Left cardiac atrium (tissue), 4 donors: ENCODE data around the gene S100P. TPM values are rescaled to one million over a fixed set of nuclear protein-coding genes. Genes with fewer than 3 reads are reported as not detected.
"Not testable (repeated sequence)": the region's sequence is repeated elsewhere in the genome, so short reads cannot be mapped to it uniquely, and the experiment has no call there.

Source experiments
- ATAC-seq, 2 donors: fragments of 200-7000 bp; cut with Tn5 transposase; one replicate each; pipeline ENCODE4 v1.9.1; 2020; ENCODE audit warnings: mild to moderate bottlenecking in 2 of 2, moderate library complexity in 2 of 2
- DNase-seq: peaks from one replicate; pipeline ENCODE4 v3.0.0-alpha.2; 2020
- intact Hi-C, 2 donors: fragments of 100-400 bp; cut with DNase I; formaldehyde crosslinking; loops; one replicate each; pipeline versions ENCODE4 v1.14.1 to v1.15.1; 2022 to 2023
- total RNA-seq, 2 donors: library from RNA; stranded (reverse); fragmentation: NEBNext Ultra II Directional; extraction: Animal tissue kit (Norgen Biotek cat#: 25700); gene quantifications; one replicate each; pipeline ENCODE4 v1.2.1, GENCODE V29; 2021
- donor health status: DM: no; HTN: yes; CAD: no.
- donor health status: DM: no; HTN: yes; CAD: no; lungs with severe emphysema.
- donor health status: DM: yes; HTN: yes; CAD: no.
- donor health status: Dilated cardiomyopathy.

S100P gene
- total RNA-seq, 2 donors from 2014 or later, result 0.38 to 1.9 TPM

- intact Hi-C loops, result loop anchor here in 1 of 2 donors (5.0 kb wide), 1 partner anchor 35 kb away; the partner anchor contains the start of gene MRFAP1L1
- ATAC-seq, result no peak
Observed at GRCh38 chr4:6672131-6672530, 21.5 kb upstream of the S100P start.

GRCh38 chr4:6672541-6673190 is 21.0 kb upstream of the S100P start:
- not testable (repeated sequence) for DNase-seq, ATAC-seq
- intact Hi-C loops, result loop anchor here in 1 of 2 donors (5.0 kb wide), 1 partner anchor 35 kb away; the partner anchor contains the start of gene MRFAP1L1

More at GRCh38 chr4:6672131-6672530, 21.5 kb upstream of the S100P start:
- no peak for DNase-seq

GRCh38 chr4:6673191-6673659 is 20.5 kb upstream of the S100P start:
- peak; percentile 27 to 33 for ATAC-seq
- intact Hi-C loops, result loop anchor here in 1 of 2 donors (5.0 kb wide), 1 partner anchor 34 kb away; the partner anchor contains the start of gene MRFAP1L1
- not testable (repeated sequence) for DNase-seq

DNA sequence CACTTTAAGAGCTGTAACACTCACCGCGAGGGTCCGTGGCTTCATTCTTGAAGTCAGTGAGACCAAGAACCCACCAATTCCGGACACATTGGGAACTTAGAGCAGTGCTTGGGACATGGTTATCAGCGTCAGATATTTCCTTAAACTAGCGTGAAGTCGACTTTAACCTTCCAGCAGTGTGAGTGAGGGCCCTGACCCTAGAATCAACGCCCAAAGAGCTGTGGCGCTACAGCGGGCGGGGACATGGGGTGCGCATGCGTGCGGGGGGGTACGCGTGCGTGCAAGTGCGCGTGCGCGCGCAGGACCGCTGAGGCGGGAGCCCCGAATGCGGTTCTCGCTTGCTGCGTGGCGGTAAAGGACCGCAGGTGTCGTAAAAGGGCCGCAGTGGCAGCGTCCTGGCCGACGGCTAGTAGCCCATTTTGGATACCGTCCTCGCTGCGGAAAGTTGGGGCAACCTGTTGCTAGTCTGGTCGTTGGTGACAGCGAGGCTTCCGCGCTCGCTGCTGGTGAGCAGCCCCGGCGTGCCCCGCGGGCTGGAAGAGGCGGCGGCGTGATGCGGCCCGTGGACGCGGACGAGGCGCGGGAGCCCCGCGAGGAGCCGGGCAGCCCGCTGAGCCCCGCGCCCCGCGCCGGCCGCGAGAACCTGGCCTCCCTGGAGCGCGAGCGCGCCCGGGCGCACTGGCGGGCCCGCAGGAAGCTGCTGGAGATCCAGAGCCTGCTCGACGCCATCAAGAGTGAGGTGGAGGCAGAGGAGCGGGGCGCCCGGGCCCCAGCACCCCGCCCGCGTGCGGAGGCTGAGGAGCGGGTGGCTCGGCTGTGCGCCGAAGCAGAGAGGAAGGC is 19.8 kb upstream of the S100P start:
- DNase-seq, result peak; percentile 94
- intact Hi-C loops, result loop anchor here in 1 of 2 donors (2.0 to 5.0 kb wide), 2 partner anchors 33 kb away; partner anchors contain the start of genes MRFAP1 and MRFAP1L1
- peak; percentile 93 to 95 for ATAC-seq

DNA sequence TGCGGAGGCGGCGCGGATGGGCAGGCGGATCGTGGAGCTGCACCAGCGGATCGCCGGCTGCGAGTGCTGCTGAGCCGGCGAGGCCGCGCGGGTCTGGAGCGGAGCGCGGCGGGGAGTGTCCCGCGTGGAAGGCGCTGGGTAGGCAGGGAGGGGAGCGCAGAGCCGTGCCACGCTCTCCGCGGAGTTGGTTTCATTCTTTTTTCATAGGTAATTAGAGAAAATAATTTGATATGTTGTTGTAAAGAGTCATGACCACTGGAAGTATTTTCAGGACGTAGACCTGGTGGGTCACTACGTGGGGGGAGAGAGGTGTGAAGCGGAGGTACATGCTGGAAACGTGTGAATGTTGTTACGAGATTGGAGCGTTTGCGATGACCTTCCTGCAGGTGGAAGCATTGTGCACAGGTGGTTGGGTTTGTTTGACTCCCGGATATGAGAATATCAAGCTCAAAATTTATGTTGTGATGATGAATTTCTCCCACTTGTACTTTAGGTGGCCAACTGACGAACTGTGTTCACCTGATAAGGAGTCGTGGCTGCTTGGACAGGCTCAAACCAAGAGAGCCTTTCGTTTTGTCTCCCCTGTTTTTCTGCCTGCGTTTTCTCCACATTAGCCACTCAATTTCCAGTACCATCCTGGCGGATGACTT is 19.1 kb upstream of the S100P start:
- DNase-seq (no peak), ATAC-seq (peak in 1 of 2 donors; percentile 28)
- intact Hi-C loops, result loop anchor here in 1 of 2 donors (2.0 to 5.0 kb wide), 2 partner anchors 33 to 34 kb away; partner anchors contain the start of genes MRFAP1 and MRFAP1L1

GRCh38 chr4:6676722-6677558 is 16.7 kb upstream of the S100P start:
- intact Hi-C loops, result no loop called here
- DNase-seq, result no peak
- no peak for ATAC-seq

GRCh38 chr4:6680372-6681034 is 13.2 kb upstream of the S100P start:
- intact Hi-C loops, result no loop called here
- ATAC-seq, result no peak
- DNase-seq, result no peak

- DNase-seq, result no peak
- intact Hi-C loops, result no loop called here
- no peak for ATAC-seq
Observed at GRCh38 chr4:6681191-6681590, 12.5 kb upstream of the S100P start.

DNA sequence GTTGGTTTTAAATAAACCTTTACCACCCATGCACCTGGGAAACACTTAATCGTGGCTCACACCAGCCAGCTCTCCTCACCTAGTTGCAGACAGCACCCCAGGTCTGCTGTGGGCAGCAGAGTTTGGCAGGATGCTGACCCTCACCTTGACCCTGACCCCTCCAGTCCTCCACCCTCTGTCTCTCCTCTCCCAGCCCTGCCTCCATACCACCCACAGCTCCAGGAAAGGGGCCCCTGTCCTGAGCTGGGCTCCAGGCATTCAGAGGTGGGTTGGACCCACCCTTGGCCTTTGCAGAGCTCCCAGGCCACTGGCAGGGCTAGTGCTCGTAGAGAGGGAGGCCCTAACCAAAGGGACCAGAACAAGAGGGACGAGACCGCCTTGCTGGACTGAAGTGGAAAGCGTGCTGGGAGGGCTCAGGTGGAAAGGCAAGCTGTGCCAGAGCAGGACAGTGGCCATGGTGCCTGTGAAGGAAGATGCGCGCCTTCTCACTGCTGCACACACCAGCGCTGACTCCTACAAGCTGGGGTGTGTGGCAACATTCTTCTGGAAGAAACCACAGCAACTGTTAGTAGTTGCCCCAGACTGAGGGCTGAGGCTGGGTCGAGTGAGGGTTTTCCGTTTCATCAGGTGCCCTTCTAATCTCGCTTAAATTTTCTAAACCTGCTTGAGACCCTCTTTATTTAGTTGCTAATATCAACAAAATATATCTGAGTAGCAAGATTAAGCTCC is 10.7 kb upstream of the S100P start:
- ATAC-seq, result no peak
- intact Hi-C loops, result no loop called here
- no peak for DNase-seq

DNA sequence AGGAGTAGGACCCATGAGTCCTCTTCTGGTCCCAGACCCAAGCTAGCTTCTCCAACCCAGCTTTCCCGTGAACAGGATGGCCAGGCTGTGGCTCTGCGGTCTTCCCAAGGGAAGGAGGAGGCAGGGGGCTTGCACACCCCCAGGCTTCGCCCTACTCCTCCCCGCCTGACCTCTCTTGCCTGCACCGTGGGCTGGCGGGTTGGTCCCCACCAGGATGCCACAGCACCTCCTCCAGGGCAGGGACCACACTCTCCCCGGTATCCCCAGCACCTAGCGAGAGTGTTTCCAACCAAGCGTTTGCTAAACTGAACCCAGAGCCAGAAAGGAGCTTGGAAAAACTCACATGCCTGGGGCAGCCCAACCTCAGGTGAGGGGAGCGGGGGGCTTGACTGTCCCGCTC is 9.0 kb upstream of the S100P start:
- ATAC-seq, result no peak
- intact Hi-C loops, result no loop called here
- no peak for DNase-seq

DNA sequence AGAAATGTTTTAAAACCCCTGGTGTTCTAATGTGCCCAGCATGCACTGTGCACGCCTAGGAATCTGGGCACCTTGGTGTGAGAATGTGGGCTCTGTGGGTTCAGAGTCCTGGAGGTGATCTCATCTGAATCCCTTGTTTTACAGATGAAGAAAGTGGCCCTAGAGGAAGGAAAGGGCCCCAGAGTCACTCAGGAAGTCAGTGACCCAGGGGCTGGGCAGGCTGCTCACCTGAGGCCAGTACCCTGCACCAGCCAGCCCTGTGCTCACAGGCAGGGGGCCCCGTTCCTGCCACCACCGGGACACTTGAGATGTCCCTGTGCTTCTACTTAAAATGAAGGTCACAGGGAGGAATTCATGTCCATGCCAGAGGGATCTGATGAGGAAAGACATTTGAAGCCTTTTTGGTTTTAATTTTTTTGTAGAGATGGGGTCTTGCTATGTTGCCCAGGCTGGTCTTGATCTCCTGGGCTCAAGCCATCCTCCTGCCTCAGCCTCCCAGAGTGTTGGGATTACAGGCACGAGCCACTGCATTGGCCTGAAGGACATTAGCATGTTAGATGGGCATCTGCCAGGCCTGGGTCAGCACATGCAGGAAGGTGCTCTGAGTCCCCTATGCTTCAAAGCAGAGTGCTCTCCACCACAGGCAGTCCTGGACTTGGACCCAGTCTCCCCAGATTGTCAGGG is 7.4 kb upstream of the S100P start:
- intact Hi-C loops, result no loop called here
- DNase-seq, result no peak
- no peak for ATAC-seq

- intact Hi-C loops, result no loop called here
Observed at GRCh38 chr4:6687947-6688878, 5.5 kb upstream of the S100P start.

DNA sequence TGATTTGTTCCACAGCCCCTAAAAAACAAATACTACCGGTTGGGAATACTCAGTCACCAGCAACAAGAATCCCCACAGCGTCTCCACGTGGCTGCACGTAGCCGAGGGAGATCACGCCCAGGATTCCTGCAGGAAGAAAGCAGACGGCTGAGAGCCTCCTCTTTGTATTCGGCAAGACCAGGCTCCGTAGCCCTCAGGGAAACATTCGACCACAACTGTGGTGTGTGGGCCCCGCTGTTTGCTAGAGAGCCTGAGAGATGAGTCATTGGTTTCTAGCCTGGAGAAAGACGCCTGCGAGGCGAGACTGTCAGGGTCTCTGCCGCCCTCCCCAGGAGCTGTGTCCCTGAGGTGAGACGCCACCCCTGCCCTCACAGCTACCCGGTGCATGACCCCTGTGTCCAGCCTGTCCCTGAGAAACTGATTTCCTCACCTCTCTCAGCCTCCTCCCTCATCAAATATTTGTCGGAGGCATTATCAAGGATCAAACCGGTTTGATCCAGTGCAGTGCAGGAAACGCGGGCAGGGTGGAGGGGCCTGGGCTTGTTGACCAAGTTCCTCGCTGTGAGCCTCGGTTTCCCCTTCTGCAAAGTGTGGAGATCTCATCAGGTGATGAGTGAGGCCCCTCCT is 4.7 kb upstream of the S100P start:
- DNase-seq (no peak), ATAC-seq (peak; percentile 65 to 74)
- intact Hi-C loops, result no loop called here

More at GRCh38 chr4:6687947-6688878, 5.5 kb upstream of the S100P start:
- ATAC-seq (no peak), DNase-seq (no peak)

- intact Hi-C loops, result no loop called here
- ATAC-seq (no peak), DNase-seq (no peak)
Observed at GRCh38 chr4:6689506-6689960, 4.1 kb upstream of the S100P start.

GRCh38 chr4:6692379-6692778 is 1.3 kb upstream of the S100P start:
- DNase-seq (no peak), ATAC-seq (no peak)
- intact Hi-C loops, result no loop called here
